GM21381 (cell line): ENCODE data around the gene STRN3.
"Not testable (repeated sequence)": the region's sequence is repeated elsewhere in the genome, so short reads cannot be mapped to it uniquely, and the experiment has no call there.

Experiments
- ATAC-seq: cut with Tn5 transposase; IDR thresholded peaks from one replicate; pipeline ENCODE4 v1.9.1; 2021; ENCODE audit warnings: mild to moderate bottlenecking, moderate library complexity; ENCODE audit not compliant: unreplicated experiment

The STRN3 gene

DNA sequence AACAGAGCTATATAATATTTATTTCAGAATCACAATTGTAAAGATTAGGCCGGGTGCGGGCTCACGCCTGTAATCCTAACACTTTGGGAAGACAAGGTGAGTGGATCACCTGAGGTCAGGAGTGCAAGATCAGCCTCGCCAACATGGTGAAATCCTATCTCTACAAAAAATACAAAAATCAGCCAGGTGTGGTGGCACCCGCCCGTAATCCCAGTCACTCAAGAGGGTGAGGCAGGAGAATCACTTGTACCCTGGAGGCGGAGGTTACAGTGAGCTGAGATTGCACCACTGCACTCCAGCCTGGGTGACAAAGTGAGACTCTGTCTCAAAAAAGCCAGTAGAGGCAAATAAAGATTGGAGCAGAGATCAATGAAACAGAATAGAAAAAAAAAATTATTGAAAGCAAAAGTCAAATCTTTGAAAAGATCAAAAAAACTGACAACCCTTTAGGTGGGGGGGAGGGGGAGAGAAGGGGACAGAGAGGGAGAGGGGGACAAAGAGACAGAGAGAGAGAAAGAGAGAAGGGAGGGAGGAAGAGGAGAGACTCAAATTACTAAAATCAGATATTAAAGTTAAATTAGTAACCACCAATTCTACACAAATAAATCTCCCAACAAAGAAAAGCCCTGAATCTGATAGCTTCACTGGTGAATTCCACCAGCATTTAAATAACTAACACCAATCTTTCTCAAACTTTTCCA, 53.1 kb downstream of the STRN3 start:
- ATAC-seq = no peak

DNA sequence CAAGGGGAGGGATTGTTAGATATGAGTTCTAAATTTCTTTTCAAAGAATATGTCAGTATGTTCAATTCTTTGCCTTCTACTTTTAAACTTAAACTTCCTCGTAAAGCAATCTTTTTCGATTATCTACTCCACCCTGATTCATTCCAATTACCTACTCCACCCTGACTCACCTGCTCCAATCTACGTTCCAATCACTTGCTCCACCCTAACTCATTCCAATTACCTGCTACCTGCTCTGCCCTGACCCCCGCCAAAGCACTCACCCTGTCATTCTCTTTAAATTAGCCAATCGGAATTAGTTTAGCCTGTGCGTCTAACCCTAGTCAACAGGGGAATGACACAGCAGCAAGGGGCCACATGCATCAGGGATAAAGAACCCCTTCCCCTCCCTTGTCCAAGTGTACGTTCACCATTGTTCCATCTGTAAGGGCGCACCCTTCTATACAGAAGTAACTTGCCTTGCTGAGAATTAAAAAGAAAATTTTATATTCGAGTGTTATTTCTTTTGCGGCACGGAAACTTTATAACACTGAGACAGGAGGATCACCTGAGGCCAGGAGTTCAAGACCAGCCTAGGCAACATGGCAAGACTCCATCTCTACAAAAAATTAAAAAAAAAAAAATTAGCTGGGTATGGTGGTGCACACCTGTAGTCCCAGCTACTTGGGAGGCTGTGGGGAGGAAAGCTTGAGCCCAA, 54.0 kb downstream of the STRN3 start:
- ATAC-seq = not testable (repeated sequence)

DNA sequence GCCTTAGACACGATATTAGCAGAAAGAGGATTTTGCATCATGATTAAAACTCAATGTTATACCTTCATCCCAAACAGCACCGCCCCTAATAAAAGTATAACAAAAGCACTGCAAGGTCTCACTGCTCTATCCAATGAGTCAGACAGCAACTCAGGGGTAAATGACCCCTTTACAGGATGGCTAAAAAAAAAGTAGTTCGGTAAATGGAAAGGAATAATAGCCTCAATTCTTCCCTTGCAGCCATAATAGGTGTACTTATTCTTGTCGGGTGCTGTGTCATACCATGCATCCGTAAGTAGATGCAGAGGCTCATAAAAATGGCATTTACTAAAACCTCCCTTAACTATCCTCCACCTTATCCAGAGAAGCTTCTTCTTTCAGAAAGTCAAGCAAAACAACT, 54.6 kb downstream of the STRN3 start:
- ATAC-seq = no peak

DNA sequence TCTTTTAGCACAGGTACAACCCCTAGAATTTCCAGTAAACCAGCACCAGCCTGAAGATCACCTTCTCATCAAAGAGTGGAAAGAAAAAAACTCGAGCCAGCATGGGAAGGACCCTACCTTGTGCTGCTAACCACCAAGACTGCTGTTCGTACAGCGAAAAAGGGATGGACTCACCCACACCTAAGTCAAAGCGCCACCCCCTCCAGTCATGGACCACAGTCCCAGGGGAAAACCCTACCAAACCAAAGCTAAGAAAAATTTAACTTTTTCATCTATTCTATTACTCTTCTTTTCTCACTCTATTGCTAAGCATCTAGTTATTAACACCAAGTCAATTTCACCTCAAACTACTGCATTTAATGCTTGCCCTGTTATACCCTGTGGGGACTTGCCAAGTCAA, 56.4 kb downstream of the STRN3 start:
- ATAC-seq = not testable (repeated sequence)

DNA sequence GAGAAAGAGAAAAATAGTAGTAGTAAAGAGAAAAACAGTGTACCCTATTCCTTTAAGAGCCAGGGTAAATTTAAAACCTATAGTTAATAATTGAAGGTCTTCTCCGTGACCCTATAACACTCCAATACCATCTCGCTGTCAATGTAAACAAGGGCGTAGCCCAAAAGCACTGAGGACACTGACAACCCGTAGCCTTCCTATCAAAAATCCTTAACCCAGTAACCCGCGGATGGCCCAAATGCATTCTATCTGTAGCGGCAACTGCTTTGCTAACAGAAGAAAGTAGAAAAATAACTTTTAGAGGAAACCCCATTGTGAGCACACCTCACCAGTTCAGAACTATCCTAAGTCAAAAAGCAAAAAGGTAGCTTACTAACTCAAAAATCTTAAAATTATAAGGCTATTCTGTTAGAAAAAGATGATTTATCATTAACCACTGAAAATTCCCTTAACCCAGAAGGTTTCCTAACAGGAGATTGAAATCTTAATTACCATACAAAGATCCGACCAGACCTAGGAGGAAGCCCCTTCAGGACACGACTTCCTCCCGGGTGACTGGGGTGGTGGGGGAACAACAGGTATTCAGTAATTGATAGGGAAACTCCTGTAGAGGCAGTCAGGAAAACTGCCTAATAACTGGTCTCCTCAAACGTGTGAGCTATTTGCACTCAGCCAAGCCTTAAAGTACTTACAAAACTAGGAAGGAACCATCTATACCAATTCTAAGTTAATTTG, 58.6 kb downstream of the STRN3 start:
- not testable (repeated sequence) for ATAC-seq

DNA sequence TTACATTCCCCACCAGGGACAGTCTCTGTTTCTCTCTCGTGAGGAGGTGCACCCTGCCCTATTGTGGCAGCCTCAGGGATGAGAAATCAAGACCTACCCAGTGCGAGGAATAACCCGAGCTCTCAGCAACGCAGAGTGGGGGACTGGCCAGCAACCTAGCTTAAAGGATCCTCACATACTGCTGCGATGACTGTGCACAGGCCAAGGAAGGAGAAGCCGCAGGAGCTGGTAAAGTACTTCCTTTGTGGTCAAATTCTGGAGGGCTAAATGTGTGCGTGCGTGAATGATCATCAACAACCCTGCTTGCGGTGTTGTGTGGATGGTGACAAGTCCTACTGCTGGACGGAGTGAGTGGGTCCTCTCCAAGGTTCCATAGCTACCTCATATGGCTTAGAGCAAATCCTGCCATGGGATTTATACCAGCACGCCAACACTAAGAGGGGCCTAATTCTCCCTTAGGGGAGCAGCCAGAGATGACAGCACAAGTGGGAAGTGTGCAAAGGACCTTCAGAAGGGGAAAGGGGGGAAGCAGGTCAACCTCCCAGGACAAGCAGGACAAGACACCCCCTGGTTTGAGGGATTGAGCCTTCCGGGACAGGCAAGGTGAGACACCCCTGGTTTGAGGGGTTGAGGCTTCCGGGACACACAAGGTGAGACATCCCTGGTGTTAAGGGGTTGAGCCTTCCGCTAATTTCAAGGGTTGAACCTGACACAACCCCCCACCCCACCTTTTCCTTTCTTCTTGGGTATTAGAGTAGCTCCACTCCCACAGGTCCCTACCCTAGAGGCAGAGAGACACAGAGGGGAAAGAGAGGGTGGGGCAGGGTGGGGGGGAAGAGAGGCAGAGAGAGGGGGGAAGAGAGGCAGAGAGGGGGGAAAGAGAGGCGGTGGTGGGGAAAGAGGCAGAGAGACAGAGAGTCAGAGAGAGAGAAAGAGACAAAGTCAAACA, 59.5 kb downstream of the STRN3 start:
- ATAC-seq = no peak

DNA sequence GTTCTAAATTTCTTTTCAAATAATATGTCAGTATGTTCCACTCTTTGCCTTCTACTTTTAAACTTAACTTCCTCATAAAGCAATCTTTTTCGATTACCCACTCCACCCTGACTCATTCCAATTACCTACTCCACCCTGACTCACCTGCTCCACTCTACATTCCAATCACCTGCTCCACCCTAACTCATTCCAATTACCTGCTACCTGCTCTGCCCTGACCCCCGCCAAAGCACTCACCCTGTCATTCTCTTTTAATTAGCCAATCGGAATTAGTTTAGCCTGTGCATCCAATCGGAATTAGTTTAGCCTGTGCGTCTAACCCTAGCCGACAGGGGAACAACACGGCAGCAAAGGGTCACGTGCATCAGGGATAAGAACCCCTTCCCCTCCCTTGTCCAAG, 60.3 kb downstream of the STRN3 start:
- ATAC-seq = not testable (repeated sequence)

- not testable (repeated sequence) for ATAC-seq
These were observed 63.6 kb downstream of the STRN3 start for GRCh38 chr14:30962537-30962936.

- no peak for ATAC-seq
These were observed 64.8 kb downstream of the STRN3 start for GRCh38 chr14:30961330-30961729.

GRCh38 chr14:30960216-30960615, 66.0 kb downstream of the STRN3 start:
- no peak for ATAC-seq

GRCh38 chr14:30958555-30959407, 67.4 kb downstream of the STRN3 start:
- ATAC-seq = no peak

- ATAC-seq = peak; percentile 70
These were observed 68.3 kb downstream of the STRN3 start for GRCh38 chr14:30957813-30958370.

GRCh38 chr14:30949651-30950050, 76.5 kb downstream of the STRN3 start:
- ATAC-seq = no peak

GRCh38 chr14:30943694-30944093, 82.5 kb downstream of the STRN3 start:
- ATAC-seq = no peak

GRCh38 chr14:30940886-30941285, 85.3 kb downstream of the STRN3 start:
- ATAC-seq = no peak

DNA sequence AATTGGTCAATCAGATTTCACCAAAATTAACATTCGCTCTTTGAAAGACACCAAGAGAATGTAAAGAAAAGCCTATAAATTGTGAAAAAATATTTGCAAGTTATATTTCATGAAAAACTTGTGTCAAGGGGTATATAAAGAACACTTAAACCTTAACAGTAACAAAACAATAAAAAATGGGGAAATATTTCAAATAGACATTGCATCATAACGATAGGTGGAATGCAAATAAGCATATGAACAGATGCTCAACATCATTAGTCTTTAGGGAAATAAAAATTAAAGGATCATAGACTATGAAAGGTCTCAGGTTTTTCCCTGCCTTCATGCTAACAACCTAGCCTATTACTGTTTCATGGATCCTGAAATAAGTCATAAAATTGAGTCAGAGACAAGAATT, 87.6 kb downstream of the STRN3 start:
- ATAC-seq = no peak

- ATAC-seq = no peak
These were observed 90.7 kb downstream of the STRN3 start for GRCh38 chr14:30935445-30935844.

GRCh38 chr14:30933937-30934336, 92.2 kb downstream of the STRN3 start:
- not testable (repeated sequence) for ATAC-seq

- ATAC-seq = no peak
These were observed 97.7 kb downstream of the STRN3 start for GRCh38 chr14:30928462-30928861.
